Cardiac fibroblast (primary cell): ENCODE data around the gene INA.

Experiments
- DNase-seq, 2 donors: peaks; one replicate each; pipeline versions ENCODE4 v3.0.0 to v3.0.0-alpha.2; 2010; ENCODE audit warnings: low read depth in 2 of 2
- H3K4me3 ChIP-seq, 2 donors: replicated peaks in 1 of 2; 1 replicate in 1 of 2; 2 replicates in 1 of 2; pipeline ENCODE4 v1.5.1; 2011; ENCODE audit warnings: low read depth in 2 of 2, low read length in 2 of 2, mild to moderate bottlenecking in 2 of 2, moderate library complexity in 1 of 2
- CTCF ChIP-seq: IDR thresholded peaks from one replicate; pipeline ENCODE4 v1.5.1; 2011; ENCODE audit warnings: low read depth, mild to moderate bottlenecking, low read length, inconsistent platforms

Gene INA

GRCh38 chr10:103310197-103310596 lies 33.3 kb downstream of the INA start:
- TF ChIP-seq CTCF = no peak
- DNase-seq = no peak
- H3K4me3 ChIP-seq = no peak overlapping the region

- DNase-seq = no peak
- no peak for TF ChIP-seq CTCF
- H3K4me3 ChIP-seq = no peak overlapping the region
These were observed 39.1 kb downstream of the INA start for GRCh38 chr10:103316087-103316486.

- no peak for DNase-seq
- no peak for TF ChIP-seq CTCF
- H3K4me3 ChIP-seq = no peak overlapping the region
These were observed 51.0 kb downstream of the INA start for GRCh38 chr10:103327906-103328305.

- H3K4me3 ChIP-seq = no peak overlapping the region
- peak; percentile 45 to 49 for DNase-seq
- TF ChIP-seq CTCF = peak; percentile 60
These were observed 57.1 kb downstream of the INA start for GRCh38 chr10:103333934-103334520.

- DNase-seq = no peak
- no peak for TF ChIP-seq CTCF
- no peak overlapping the region for H3K4me3 ChIP-seq
These were observed 57.6 kb downstream of the INA start for GRCh38 chr10:103334567-103334966.

- H3K4me3 ChIP-seq = no peak overlapping the region
- DNase-seq = no peak
- TF ChIP-seq CTCF = no peak
These were observed 59.4 kb downstream of the INA start for GRCh38 chr10:103336370-103336769.
